Mucosa of rectum (tissue), 2 donors: ENCODE results near the gene MAST4.

Experiments used
- H3K27ac ChIP-seq, 2 donors: one replicate each; pipeline ENCODE4 v1.7.0; 2013; ENCODE audit warnings: inconsistent platforms in 2 of 2, low read depth in 2 of 2, low read length in 2 of 2
- H3K27me3 ChIP-seq, 2 donors: one replicate each; pipeline ENCODE4 v1.7.0; 2013; ENCODE audit warnings: low read length in 2 of 2; ENCODE audit not compliant: control insufficient read depth in 2 of 2, insufficient read depth in 2 of 2
- H3K36me3 ChIP-seq, 2 donors: one replicate each; pipeline ENCODE4 v1.7.0; 2013; ENCODE audit warnings: low read length in 2 of 2; ENCODE audit not compliant: control insufficient read depth in 2 of 2, insufficient read depth in 2 of 2
- H3K4me1 ChIP-seq, 2 donors: one replicate each; pipeline ENCODE4 v1.7.0; 2013; ENCODE audit warnings: low read length in 2 of 2, mild to moderate bottlenecking in 1 of 2; ENCODE audit not compliant: control insufficient read depth in 2 of 2, insufficient read depth in 2 of 2
- H3K4me3 ChIP-seq, 2 donors: one replicate each; pipeline ENCODE4 v1.7.0; 2013; ENCODE audit warnings: low read length in 2 of 2
- H3K9ac ChIP-seq, 2 donors: one replicate each; pipeline ENCODE4 v1.7.0; 2013; ENCODE audit warnings: low read length in 2 of 2, low read depth in 1 of 2, mild to moderate bottlenecking in 1 of 2
- H3K9me3 ChIP-seq, 2 donors: one replicate each; pipeline ENCODE4 v1.7.0; 2013; ENCODE audit warnings: low read length in 2 of 2; ENCODE audit not compliant: control insufficient read depth in 2 of 2
- donor health status: healthy.
- donor health status: Normal muscosa, but diverticular disease.

Gene MAST4

DNA sequence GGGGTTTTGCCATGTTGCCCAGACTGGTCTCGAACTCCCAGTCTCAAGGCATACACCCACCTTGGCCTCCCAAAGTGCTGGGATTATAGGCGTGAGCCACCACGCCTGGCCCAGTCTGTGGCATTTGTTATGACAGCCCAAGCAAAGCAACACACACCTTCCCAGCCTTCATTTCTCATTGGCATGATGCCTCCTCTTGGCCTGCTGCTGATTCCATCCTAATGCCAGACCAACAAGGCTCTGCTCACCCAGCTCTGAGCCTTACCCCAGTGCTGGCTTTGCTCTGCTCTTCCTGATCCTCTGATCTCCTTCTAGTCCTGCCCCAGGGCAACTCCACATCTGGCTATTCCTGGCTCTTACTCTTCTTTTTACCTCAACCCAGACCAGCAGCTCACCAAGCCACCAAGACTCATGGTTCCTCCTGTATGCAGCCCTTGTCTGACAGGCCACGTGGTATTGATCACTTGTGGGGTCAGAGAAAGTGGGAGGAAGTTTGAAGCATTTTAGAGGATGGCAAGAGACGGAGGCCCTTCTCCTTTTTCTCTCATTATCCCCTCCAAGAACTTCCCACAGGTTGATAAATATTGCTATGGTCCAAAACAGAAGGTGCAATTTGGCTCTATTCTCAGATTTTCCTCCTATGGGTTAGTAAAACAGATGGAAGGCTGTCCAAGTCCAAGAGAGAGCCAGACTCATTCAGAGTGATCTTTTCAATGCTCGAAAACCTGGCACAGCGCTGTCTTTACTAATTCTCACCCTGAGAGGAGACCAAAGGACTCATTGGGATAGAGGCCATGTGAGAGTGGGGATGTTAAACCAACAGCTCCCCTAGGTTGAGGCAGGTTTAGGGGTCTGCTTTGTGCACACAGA, 599.4 kb downstream of the MAST4 start:
- Histone ChIP-seq H3K36me3 (no peaks in the 10 kb centered on the region), H3K27me3 (no peaks in the 10 kb centered on the region), H3K4me3 (peak overlapping the region in 1 of 2 donors; percentile 48), H3K4me1 (peaks cover 5 to 10% of the 10 kb centered on the region in 2 donors), H3K9ac (peak overlapping the region in 1 of 2 donors; percentile 34), H3K27ac (peak overlapping the region; percentile 8 to 20), H3K9me3 (no peaks in the 10 kb centered on the region)

DNA sequence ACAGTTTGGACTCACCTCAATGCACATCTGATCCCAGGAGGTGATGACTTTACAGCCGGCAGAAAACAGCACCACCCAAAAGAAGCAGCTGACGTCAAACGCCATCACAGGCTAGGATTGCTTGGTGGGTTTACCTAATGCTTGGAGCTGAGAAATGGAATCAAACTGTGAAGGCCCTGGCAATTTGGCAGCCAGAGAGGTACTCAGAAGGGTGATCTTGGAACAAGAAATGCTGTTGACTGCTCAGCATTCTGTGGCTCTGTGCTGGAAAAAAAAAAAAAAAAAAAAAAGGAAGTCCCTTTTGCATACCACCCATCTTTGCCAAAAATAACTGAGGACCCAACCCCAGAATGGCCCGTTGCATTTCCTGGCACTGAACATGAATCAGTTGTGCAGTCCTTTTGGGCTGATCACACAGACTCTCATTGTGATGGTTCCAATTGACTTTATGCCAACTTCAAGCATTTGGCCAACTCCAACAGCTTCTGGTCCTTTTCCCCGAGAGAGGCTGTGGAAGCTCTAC, 600.4 kb downstream of the MAST4 start, which contains the start of gene CD180:
TSS of gene CD180 (minus strand) at position 263 of the 523 bp plus-strand sequence. CDS start at position 105, 158 bp downstream.
- Histone ChIP-seq H3K27me3 (no peaks in the 10 kb centered on the region), H3K9me3 (no peaks in the 10 kb centered on the region), H3K27ac (peak within 1 kb of the TSS; percentile 8 to 20), H3K9ac (peak within 1 kb of the TSS; percentile 27 to 34), H3K36me3 (no peaks in the 10 kb centered on the region), H3K4me3 (peak within 1 kb of the TSS; percentile 30 to 48), H3K4me1 (peaks cover 5 to 10% of the 10 kb centered on the region in 2 donors)

DNA sequence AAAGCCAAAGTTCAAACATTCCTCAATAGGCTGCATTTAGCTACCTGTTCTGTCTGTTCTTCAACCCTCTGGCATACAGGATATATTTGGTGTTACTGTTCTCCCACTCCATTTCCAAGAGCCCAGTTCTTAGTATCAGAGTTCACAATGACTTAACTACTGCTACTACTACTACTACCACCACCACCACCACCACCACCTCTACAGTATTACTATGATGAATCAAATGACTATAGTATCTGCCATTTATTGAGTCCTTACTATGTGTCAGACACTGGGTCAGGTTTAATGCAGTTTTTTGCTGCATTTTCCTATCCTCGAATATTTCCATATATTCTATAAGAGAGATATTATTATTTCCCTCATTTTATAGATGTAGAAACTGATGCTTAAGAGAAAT, 601.3 kb downstream of the MAST4 start:
- Histone ChIP-seq H3K9me3 (no peaks in the 10 kb centered on the region), H3K27me3 (no peaks in the 10 kb centered on the region), H3K27ac (peak overlapping the region in 1 of 2 donors; percentile 10), H3K4me3 (no peak overlapping the region), H3K36me3 (no peaks in the 10 kb centered on the region), H3K4me1 (peaks cover 5 to 10% of the 10 kb centered on the region in 2 donors), H3K9ac (no peak overlapping the region)

DNA sequence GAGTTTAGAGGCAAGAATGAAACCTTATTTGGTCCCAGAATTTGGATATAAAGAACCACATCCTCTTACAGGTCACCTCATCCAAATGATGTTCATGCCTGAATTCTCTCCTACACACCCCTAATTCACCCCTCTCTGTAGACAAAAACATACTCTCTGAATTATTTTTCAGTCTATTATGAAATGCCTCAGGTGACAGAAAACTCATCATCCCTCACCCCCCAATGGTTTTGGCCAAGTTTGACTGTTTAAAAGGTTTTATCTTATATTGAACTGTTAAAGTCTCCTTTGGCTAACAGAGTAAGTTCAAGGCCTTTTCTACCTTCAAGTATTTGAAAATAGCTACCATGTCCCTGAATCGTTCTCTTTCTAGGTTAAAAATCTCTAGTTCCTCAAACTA, 602.7 kb downstream of the MAST4 start:
- Histone ChIP-seq H3K4me1 (peaks cover 2 to 4% of the 10 kb centered on the region in 2 donors), H3K27me3 (no peaks in the 10 kb centered on the region), H3K9me3 (no peaks in the 10 kb centered on the region), H3K4me3 (no peak overlapping the region), H3K27ac (no peak overlapping the region), H3K9ac (no peak overlapping the region), H3K36me3 (no peaks in the 10 kb centered on the region)

DNA sequence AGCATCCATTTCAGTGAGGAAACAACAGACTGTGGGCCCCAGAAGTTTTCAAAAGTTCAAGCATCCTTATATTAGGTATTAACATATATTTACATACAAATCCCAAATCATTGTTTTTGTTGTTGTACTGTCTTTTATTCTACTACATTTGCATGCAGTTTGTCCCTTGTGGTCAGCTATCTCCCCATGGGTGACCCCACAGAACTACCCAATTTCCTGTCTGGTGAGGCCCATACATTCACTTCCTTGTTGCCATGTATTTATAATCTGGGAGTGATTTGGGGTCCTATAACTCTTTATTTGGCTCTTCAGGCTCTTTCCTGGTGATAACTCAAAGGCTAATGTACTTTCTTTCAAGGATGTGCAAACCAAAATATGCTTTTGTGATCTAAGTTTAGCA, 603.7 kb downstream of the MAST4 start:
- no peaks in the 10 kb centered on the region for H3K36me3 ChIP-seq
- H3K27ac ChIP-seq = no peak overlapping the region
- no peaks in the 10 kb centered on the region for H3K9me3 ChIP-seq
- peaks cover 4 to 6% of the 10 kb centered on the region in 2 donors for H3K4me1 ChIP-seq
- H3K4me3 ChIP-seq = no peak overlapping the region
- no peaks in the 10 kb centered on the region for H3K27me3 ChIP-seq
- H3K9ac ChIP-seq = no peak overlapping the region

DNA sequence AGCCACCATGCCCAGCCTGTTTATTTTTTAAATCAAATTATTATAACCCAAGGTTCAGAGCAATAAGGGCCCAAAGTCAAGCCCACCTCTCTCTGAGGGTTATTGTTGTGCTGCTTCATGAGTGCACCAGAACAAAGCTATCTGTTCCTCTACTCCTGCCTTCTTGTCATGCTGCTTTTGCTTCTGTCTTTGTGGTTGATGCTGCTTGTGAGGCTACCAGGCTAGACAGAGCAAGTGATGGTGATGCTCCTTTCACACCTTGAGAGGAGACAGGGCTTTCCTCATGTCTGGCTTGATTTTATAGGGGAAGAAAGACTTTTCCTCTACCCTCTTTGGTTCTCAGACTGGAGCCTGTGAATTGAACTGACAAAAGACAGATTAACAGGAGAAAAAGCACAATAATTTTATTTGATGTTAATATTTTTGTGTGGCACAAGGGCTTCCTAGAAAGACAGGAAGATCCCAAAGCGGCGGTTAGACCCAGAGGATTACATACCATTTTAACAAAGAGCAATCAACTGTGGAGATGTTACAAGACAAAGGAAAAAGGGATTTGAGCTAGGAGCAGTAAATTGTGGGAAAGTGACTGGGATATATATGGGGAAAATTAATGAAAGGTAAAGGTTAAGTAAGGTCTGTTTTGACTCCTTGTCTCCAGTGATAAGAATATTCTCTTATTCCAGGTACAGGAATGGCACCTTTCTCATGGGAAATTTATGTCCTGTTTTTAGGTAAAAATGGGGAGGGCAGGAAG, 604.8 kb downstream of the MAST4 start:
- H3K9ac ChIP-seq = no peak overlapping the region
- no peaks in the 10 kb centered on the region for H3K9me3 ChIP-seq
- H3K4me3 ChIP-seq = no peak overlapping the region
- no peaks in the 10 kb centered on the region for H3K27me3 ChIP-seq
- H3K27ac ChIP-seq = no peak overlapping the region
- peaks cover 6 to 7% of the 10 kb centered on the region in 2 donors for H3K4me1 ChIP-seq
- H3K36me3 ChIP-seq = no peaks in the 10 kb centered on the region

DNA sequence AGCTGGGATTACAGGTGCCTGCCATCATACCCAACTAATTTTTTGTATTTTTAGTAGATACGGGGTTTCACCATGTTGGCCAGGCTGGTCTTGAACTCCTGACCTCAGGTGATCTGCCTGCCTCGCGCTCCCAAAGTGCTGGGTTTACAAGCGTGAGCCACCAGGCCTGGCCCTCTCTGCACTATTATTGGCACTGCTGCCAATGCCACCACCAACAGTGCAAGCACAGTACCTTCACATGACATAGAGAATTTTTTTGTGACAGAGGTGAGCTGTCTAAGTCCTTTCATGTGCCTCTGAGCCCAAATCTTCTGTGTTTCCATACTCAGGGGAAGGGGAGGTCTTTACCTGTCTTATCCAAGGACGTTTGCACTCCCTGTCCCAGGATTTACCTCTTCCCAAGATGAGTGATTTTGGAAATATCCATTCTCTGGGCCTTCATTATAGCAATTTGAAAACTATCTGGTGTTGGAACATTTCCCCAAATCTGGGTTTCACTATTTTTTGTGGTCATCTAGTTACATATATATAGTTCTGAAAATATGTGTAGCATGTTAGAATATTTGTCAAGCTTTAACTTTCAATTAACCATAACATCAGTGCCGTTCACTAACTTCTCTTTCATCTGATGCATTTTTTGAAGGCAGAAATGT, 605.8 kb downstream of the MAST4 start:
- Histone ChIP-seq H3K4me3 (no peak overlapping the region), H3K9ac (no peak overlapping the region), H3K36me3 (no peaks in the 10 kb centered on the region), H3K27ac (no peak overlapping the region), H3K27me3 (no peaks in the 10 kb centered on the region), H3K4me1 (peaks cover 8 to 10% of the 10 kb centered on the region in 2 donors), H3K9me3 (no peaks in the 10 kb centered on the region)

DNA sequence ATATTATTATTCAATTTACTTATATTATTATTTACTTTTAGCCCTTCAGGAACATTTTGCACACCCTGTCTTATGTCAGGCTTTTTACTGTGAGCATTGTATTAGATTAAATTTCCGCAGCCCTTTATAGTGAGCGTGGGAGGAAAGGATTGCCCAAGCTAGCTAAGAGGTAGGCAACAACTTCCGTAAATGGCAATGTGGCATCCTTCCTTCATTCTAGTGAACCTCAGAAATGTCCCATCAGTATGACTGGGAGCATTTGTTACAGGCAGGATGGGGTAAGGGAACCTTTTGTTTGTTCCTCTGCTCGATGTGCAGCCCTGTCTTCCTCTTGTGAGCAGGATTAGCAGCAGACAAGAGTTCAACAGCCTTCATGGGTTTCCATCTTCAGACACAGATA, 606.6 kb downstream of the MAST4 start:
- H3K4me3 ChIP-seq = no peak overlapping the region
- no peak overlapping the region for H3K27ac ChIP-seq
- H3K9ac ChIP-seq = no peak overlapping the region
- H3K9me3 ChIP-seq = no peaks in the 10 kb centered on the region
- H3K27me3 ChIP-seq = no peaks in the 10 kb centered on the region
- peaks cover 8 to 10% of the 10 kb centered on the region in 2 donors for H3K4me1 ChIP-seq
- no peaks in the 10 kb centered on the region for H3K36me3 ChIP-seq

DNA sequence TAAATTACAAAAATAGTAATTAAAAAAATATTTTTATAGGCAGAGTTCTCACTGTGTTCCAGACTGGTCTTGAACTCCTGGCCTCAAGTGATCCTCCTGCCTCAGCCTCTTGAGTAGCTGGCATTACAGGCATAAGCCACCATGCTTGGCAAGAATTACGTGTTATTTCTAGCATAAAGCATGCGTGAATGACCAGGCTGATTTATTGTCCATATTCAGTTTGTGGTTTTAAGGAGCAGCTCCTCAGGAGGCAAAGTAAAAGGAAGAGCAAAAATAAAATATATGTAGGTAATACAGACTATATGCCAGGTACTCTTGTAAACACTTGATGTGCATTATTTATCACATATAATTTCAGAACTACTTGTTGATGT, 607.5 kb downstream of the MAST4 start:
- H3K9ac ChIP-seq = no peak overlapping the region
- no peaks in the 10 kb centered on the region for H3K36me3 ChIP-seq
- peaks cover 8 to 10% of the 10 kb centered on the region in 2 donors for H3K4me1 ChIP-seq
- no peak overlapping the region for H3K4me3 ChIP-seq
- no peaks in the 10 kb centered on the region for H3K27me3 ChIP-seq
- H3K27ac ChIP-seq = no peak overlapping the region
- H3K9me3 ChIP-seq = no peaks in the 10 kb centered on the region
